IPS-NIHi7 (cell line): ENCODE data around the gene EIF4EBP3.

Source experiments
- DNase-seq: peaks from one replicate; pipeline ENCODE4 v3.0.0; 2012; ENCODE audit warnings: mixed read lengths; ENCODE audit errors: extremely low spot score

The EIF4EBP3 gene

DNA sequence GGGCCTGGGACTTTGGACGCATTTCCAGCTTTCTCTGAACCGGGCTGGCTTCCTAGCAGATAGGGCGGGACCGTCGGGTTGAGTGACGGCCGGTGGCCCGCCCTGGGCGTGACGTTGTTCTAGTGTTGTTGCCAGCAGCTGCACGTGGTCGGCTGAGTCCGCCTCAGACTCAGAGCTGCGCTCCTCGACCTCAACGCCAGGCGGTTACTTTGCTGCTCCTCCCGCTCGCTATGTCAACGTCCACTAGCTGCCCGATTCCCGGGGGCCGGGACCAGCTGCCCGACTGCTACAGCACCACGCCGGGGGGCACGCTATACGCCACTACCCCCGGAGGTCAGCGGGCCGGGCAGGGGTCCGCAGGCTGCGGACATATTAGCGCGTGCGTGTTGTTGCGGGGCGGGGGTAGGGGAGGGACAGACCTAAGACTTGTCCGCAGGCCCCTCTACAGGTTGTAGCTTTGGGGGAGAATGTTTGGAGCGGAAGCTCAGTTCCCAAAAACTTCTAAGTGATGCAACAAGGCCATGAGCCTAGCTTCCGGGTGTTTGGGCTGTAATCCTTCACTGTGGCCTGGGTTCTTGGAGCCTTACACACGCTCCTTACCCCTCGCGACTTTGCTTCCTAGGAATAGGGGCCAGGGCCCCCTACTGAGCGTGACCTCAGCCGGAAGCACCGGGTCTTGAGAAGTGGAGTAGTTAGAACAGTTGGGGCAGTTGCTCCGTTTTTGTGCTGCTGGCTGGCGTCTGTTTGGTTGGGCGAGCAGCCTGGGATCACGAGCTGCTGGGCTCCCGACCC is at the start of gene EIF4EBP3:
Gene EIF4EBP3, plus strand, starts transcription at position 155 of the 792 bp plus-strand sequence. Its CDS starts 76 bp downstream, at position 231.
- peak; percentile 96 for DNase-seq

DNA sequence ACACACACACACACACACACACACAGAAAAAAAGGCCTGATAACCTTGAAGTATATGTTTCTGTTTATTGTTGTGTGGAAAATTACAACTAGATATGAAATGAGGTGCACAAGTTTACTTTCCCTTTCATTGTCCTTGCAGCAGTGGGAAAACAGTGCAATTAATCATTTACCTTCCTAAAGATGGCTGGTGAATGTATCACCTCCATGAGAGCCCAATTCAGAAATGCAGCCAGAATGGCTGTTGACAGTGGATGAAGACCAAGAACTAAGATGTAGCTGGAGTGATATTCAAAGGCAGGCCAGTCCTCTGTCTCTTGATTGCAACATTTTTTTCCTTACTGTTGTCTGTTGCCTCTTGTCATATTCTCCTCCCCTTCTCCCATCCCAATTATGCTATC is 49.6 kb upstream of the EIF4EBP3 start:
- DNase-seq, result no peak

DNA sequence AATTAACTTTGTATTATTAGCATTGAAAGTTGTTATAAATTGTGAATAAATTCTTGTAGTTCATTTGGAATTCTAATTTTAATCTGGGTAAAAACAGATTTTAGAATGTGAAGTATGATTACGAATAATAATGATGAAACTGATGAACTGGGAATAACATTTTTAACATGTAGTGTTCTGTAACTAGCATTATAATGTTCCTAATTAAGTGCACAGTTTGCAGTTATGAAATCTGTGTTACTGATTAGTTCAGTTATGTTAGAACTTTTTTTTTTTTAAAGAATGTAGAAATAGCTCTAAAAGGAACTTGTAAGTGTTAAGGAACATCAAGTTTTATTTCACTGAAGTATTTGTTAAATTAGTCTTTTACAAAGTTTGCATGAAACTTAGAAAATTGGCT is 48.9 kb upstream of the EIF4EBP3 start:
- DNase-seq, result no peak

- DNase-seq, result no peak
Observed at GRCh38 chr5:140502834-140503233, 44.6 kb upstream of the EIF4EBP3 start.

DNA sequence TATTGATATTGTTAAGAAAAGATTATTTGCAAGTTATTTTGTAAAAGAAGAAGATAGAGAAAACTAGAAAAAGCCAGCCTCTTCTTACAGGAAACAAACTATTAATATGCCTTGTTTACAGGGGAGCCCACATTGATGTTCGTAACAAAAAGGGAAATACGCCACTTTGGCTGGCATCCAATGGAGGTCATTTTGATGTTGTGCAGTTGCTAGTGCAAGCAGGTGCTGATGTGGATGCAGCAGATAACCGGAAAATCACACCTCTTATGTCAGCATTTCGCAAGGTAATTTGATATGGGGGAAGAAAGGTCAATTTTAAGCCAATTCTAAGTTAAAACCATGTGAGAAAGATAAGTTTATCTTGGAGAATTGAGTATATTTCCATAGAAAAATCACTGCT is 37.6 kb upstream of the EIF4EBP3 start:
- no peak for DNase-seq

DNA sequence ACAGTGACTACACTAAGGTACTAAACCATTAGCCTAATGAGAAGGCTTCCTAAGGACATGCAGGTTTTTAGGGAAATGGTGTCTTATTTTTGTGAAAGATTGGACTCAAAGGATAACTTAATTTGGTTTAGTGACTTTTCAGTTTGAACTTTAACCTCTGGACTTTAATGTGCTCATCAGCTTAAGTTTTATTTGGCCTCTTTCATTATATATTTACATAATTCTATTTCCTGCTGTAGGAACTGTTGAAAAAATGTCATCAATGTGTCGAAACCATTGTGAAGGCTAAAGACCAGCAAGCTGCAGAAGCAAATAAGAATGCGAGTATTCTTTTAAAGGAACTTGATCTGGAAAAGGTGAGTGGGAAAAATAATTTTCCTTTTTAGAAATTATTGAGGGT is 34.3 kb upstream of the EIF4EBP3 start:
- no peak for DNase-seq

GRCh38 chr5:140524003-140524402 is 23.5 kb upstream of the EIF4EBP3 start:
- no peak for DNase-seq

- no peak for DNase-seq
Observed at GRCh38 chr5:140540227-140540626, 7.2 kb upstream of the EIF4EBP3 start.

GRCh38 chr5:140542972-140543371 is 4.5 kb upstream of the EIF4EBP3 start:
- no peak for DNase-seq

GRCh38 chr5:140544986-140545385 is 2.5 kb upstream of the EIF4EBP3 start:
- DNase-seq, result no peak

DNA sequence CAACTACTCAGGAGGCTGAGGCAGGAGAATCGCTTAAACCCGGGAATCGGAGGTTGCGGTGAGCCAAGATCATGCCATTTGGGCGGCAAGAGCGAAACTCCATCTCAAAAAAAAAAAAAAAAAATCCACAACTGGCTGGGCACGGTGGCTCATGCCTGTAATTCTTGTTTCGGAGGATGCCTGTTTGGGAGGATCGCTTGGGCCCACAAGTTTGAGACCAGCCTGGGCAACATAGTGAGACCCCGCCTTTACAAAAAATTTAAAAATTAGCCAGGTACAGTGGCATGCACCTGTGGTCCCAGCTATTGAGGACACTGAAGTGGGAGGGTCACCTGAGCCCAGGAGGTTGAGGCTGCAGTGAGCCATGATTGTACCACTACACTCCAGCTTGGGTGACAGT is 1.9 kb upstream of the EIF4EBP3 start:
- DNase-seq, result no peak

DNA sequence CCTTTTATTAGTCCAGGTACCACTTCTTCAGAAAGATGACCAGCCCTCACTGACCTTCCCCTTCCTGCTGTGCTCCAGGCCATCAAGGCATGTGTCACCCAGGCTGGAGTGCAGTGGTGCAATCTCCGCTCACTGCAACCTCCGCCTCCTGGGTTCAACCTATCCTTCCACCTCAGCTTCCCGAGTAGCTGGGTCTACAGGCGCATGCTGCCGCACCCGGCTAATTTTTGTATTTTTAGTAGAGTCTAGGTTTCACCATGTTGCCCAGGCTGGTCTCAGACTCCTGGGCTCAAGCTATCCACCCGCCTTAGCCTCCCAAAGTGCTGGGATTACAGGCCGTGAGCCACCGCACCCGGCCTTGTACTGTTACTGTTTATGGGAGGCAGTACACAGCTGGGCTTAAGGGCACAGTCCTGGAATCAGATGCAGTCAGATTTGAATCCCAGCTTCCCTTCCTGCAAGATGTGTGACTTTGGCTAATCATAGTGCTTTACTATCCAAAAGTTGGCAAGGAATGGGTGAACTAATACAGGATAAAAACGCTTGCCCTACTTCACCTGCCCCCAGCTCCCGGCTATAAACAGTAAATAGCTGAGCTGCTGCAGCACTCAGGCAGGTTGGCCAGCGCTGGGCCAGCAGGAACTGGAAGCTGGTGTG is 483 bp upstream of the EIF4EBP3 start:
- DNase-seq, result no peak

- DNase-seq, result no peak
Observed at GRCh38 chr5:140548300-140548688, 832 bp downstream of the EIF4EBP3 start.

- no peak for DNase-seq
Observed at GRCh38 chr5:140548791-140549190, 1.3 kb downstream of the EIF4EBP3 start.

GRCh38 chr5:140549237-140550144 is 2.0 kb downstream of the EIF4EBP3 start:
- no peak for DNase-seq

DNA sequence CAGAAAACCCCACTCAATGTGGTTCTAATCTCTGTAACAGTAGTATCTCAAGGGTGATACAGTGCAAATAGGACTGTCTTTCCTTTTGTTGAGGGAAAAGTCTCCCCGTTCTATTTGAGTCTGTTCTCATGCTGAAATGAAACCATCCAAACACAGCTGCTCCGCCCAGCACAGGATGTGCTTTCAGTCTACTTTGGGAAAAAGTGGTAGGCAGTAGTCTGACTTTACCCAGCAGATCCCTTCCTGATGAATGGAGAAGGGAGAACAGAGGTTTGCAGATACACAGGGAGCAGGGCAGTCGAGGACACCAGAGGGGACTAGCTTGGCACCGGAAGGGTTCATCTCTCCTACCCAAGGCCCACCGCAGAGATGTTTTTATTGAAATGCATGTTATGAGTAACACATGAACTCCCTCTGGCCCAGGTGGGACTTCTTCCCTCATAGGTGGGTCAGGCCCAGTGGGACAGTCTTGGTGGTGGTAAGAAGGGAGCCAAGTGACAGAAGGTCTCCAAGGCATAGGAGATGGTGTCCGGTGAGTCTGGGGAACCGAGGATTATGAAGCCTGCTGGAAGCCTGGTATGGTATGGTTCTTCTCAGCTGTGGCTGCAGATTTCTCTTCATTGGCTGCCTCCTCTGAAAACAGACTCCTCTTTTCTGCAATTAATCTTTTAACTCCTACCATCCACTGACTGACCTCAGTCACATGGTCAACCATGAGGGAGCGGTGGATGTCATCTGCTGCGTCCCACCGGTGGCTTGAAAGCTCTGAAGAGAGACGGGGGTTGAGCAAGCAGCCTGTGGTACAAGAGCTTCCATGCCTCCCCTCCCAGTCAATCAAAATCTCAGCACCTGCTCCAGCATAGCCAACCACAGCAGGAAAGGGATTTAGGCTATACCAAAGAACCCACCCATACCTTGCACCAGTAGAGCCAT is 3.0 kb downstream of the EIF4EBP3 start:
- no peak for DNase-seq

DNA sequence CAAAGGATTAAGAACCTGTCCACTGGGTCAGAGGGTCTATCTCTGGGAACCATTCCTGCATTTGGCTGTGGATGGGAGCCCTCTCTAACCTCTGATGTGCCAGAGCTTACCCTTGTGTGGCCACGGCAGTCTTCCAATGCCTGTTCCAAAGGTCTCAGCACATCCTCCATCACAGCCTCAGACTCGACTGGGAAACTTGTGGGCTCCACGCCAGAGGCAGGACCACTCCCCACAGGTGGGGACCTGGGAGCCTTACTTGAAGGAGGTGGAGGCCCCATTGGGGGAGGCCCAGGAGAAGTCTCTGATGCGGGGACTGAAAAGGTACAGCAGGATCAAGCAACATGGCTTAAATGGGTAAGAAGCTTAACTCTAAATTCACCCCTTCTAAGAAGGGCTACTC is 4.4 kb downstream of the EIF4EBP3 start:
- no peak for DNase-seq

DNA sequence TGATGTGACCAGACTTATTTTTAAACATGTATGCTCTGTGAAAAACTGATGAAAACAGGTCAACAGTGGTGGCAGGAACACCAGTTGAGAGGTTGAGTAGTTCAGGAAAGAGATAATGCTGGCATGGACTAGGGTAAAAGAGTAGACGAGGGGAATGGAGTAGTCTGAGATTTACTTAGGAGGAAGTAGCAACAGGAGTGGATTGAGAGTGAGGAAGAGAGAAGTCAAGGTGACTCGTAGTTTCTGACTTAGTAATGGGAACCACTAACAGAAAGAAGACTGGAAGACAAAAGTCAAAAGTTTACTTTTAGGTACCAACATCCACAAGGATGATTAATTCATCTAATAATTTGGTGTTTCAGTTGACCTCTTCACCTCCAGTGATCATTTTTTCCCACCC is 6.2 kb downstream of the EIF4EBP3 start:
- DNase-seq, result no peak

DNA sequence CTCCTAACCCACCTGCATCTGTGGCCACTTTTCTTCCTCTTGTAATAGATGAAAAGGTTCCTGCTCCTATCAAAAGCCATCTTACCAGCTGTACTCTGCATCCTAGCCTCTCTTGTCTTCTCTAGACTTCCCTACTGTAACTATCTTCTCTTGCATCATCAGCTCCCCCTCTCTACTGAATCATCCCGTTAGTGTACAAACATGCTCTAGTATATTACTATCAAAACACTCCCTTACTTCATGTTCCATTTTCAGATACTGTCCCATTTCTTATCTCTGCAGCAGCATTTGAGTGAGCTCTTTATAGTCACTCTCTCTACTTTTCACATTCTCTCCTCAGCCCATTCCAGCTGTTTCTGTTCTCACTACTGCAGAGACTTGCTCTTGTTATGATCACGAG is 7.0 kb downstream of the EIF4EBP3 start:
- DNase-seq, result no peak

DNA sequence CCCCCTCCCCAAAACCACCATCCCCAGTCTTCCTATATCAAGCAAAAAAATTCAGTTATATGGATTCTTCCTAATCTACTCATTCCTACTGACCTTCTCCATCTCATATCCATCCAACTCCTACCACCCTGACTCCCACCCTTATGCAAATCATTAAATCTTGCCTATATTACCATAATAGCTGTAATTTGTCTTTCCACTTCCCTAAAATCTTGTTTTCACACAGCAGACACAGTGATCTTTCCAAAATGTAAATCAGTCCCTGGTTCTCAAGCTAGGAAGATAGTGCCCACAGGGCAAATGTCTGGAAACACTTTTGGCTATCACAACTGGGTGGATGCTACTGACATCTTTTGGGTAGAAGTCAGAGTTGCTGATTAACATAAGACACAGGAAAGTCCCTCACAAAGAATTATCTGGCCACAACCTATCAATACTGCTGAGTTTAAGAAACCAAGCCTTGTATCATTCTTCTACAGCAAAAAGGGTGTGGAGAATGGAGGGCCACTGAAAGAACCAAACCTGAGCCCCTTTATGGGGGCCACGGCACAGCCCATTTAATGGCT is 8.4 kb downstream of the EIF4EBP3 start:
- DNase-seq, result no peak

DNA sequence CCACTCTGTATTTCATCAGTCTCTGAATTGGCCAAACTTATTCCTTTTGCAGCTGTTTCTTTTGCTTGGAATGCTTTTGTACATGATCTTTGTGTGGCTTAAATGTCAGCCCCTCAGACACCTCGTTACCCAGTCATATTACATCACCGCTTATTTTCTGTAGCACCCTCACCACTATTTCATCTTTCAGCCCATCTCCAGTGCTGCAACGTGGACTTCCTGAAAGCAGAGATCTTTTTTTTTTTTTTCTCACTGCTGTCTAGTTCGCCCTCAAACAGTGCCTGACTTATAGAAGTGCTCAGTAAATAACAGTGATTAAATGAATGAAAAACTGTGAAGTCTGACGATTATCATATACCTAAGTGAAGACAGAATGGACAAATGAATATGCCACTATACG is 9.0 kb downstream of the EIF4EBP3 start:
- DNase-seq, result no peak
